GM23338 (cell line): Measurements from ENCODE around the gene B4GALT5. TPM values are rescaled to one million over a fixed set of nuclear protein-coding genes. Genes with fewer than 3 reads are reported as not detected.

Experiments used
- ATAC-seq: fragments of 200-7000 bp; cut with Tn5 transposase; 3 replicates; pipeline ENCODE4 v1.9.1; 2020
- DNase-seq: peaks from one replicate; pipeline ENCODE4 v3.0.0-alpha.2; 2015; ENCODE audit warnings: low spot score
- H2AFZ ChIP-seq: fragments of 200-600 bp; sonication (generic); 2 replicates; pipeline ENCODE4 v1.8.0; 2016; ENCODE audit warnings: antibody characterized with exemption, mild to moderate bottlenecking, moderate library complexity
- H3F3A ChIP-seq: fragments of 200-600 bp; sonication (generic); replicated peaks from 2 replicates; pipeline ENCODE4 v1.8.0; 2017; ENCODE audit warnings: antibody characterized with exemption, mixed run types, low read depth
- H3K27ac ChIP-seq: fragments of 200-600 bp; sonication (generic); 2 replicates; pipeline ENCODE4 v1.6.1; 2016; ENCODE audit warnings: low read depth
- H3K27me3 ChIP-seq: fragments of 200-600 bp; sonication (generic); 2 replicates; pipeline ENCODE4 v1.8.0; 2016; ENCODE audit warnings: mild to moderate bottlenecking, mixed run types, moderate library complexity; ENCODE audit not compliant: insufficient read depth
- H3K36me3 ChIP-seq: fragments of 200-600 bp; sonication (generic); 2 replicates; pipeline ENCODE4 v1.8.0; 2016; ENCODE audit warnings: mild to moderate bottlenecking; ENCODE audit not compliant: insufficient read depth
- H3K4me1 ChIP-seq: fragments of 200-600 bp; sonication (generic); 2 replicates; pipeline ENCODE4 v1.8.0; 2016; ENCODE audit warnings: mild to moderate bottlenecking, moderate library complexity; ENCODE audit not compliant: insufficient read depth
- H3K4me2 ChIP-seq: fragments of 200-600 bp; sonication (generic); 2 replicates; pipeline ENCODE4 v1.7.1; 2017; ENCODE audit warnings: mixed run types
- H3K4me3 ChIP-seq: fragments of 200-600 bp; sonication (generic); 2 replicates; pipeline ENCODE4 v1.6.1; 2016; ENCODE audit warnings: mixed run types
- H3K79me2 ChIP-seq: fragments of 200-600 bp; sonication (generic); replicated peaks from 2 replicates; pipeline ENCODE4 v1.8.0; 2017; ENCODE audit warnings: mild to moderate bottlenecking; ENCODE audit not compliant: insufficient read depth
- H3K9me2 ChIP-seq: fragments of 200-600 bp; sonication (generic); 2 replicates; pipeline ENCODE4 v1.8.0; 2017; ENCODE audit not compliant: insufficient read depth
- H4K20me1 ChIP-seq: fragments of 200-600 bp; sonication (generic); replicated peaks from 2 replicates; pipeline ENCODE4 v1.8.0; 2017; ENCODE audit warnings: mild to moderate bottlenecking; ENCODE audit not compliant: insufficient read depth
- H3K27ac Mint-ChIP-seq: 2 replicates; pipeline ENCODE4 v1.8.0; 2020; ENCODE audit warnings: inconsistent platforms, mild to moderate bottlenecking, moderate library complexity, mixed read lengths
- H3K27me3 Mint-ChIP-seq: 3 replicates; pipeline ENCODE4 v1.8.0; 2022; ENCODE audit warnings: low read depth, mild to moderate bottlenecking, moderate library complexity, mixed read lengths, inconsistent platforms; ENCODE audit not compliant: insufficient read depth, poor library complexity
- H3K36me3 Mint-ChIP-seq: 3 replicates; pipeline ENCODE4 v1.8.0; 2021; ENCODE audit warnings: low read depth, mild to moderate bottlenecking, inconsistent platforms, moderate library complexity, mixed read lengths
- H3K4me1 Mint-ChIP-seq: 3 replicates; pipeline ENCODE4 v1.8.0; 2020; ENCODE audit warnings: mild to moderate bottlenecking, inconsistent platforms, mixed read lengths
- H3K4me3 Mint-ChIP-seq: 3 replicates; pipeline ENCODE4 v1.8.0; 2021; ENCODE audit warnings: moderate library complexity, mild to moderate bottlenecking, inconsistent platforms, mixed read lengths
- H3K9me3 Mint-ChIP-seq: 3 replicates; pipeline ENCODE4 v1.8.0; 2020; ENCODE audit warnings: moderate library complexity, mild to moderate bottlenecking, inconsistent platforms, mixed read lengths
- CREB1 ChIP-seq: fragments of 250-450 bp; sonication (Bioruptor Pico); IDR thresholded peaks from 2 replicates; pipeline ENCODE4 v1.5.0; 2020; ENCODE audit warnings: low read depth, mild to moderate bottlenecking, moderate library complexity
- EZH2 ChIP-seq: fragments of 200-600 bp; sonication (generic); IDR thresholded peaks from one replicate; pipeline ENCODE4 v1.8.0; 2017; ENCODE audit warnings: antibody characterized with exemption, mild to moderate bottlenecking, low read depth; ENCODE audit not compliant: unreplicated experiment
- EZH2phosphoT487 ChIP-seq: fragments of 200-600 bp; sonication (generic); IDR thresholded peaks from one replicate; pipeline ENCODE4 v1.8.1; 2018; ENCODE audit warnings: antibody characterized with exemption; ENCODE audit not compliant: unreplicated experiment
- JUNB ChIP-seq: IDR thresholded peaks from one replicate; pipeline ENCODE4 v1.6.1; 2016; ENCODE audit warnings: antibody characterized with exemption; ENCODE audit not compliant: unreplicated experiment
- NANOG ChIP-seq: IDR thresholded peaks from 2 replicates; pipeline ENCODE4 v1.6.1; 2016; ENCODE audit warnings: antibody characterized with exemption, borderline replicate concordance
- POLR2AphosphoS5 ChIP-seq: IDR thresholded peaks from 2 replicates; pipeline ENCODE4 v1.6.1; 2016; ENCODE audit warnings: antibody characterized with exemption, low read depth
- STAT1 ChIP-seq: IDR thresholded peaks from one replicate; pipeline ENCODE4 v1.6.1; 2016; ENCODE audit warnings: antibody characterized with exemption; ENCODE audit not compliant: unreplicated experiment
- ZNF114 ChIP-seq: fragments of 250-450 bp; sonication (Bioruptor Pico); IDR thresholded peaks from 2 replicates; pipeline ENCODE4 v1.5.0; 2020; ENCODE audit warnings: mild to moderate bottlenecking, moderate library complexity
- ZNF331 ChIP-seq: fragments of 250-450 bp; sonication (Bioruptor Pico); IDR thresholded peaks from 2 replicates; pipeline ENCODE4 v1.5.0; 2020; ENCODE audit warnings: low read depth, mild to moderate bottlenecking, moderate library complexity
- polyA plus RNA-seq: library from polyadenylated mRNA; unstranded; fragments of >200 nt; fragmentation: Nextera tagmentation; extraction: Ambion mirVana; gene quantifications from 2 replicates; pipeline ENCODE4 v1.2.1, GENCODE V29; 2016
- total RNA-seq: library from RNA; depleted of rRNA; stranded (reverse); fragments of >200 nt; shearing (Covaris generic); gene quantifications from 2 replicates; pipeline ENCODE4 v1.2.3, GENCODE V29; 2014
- TF ChIP-seq, protein P1 (sequence below): IDR thresholded peaks from 2 replicates; pipeline ENCODE4 v1.6.1; 2016; ENCODE audit warnings: antibody characterized with exemption
- TF ChIP-seq, protein P2 (sequence below), 2 experiments: fragments of 200-600 bp in 1 of 2; sonication (generic) in 1 of 2; conservative IDR thresholded peaks; 2 replicates each; pipeline versions ENCODE4 v1.5.1 to v1.6.1; 2016 to 2017; ENCODE audit warnings: antibody characterized with exemption in 2 of 2, low read depth in 2 of 2, mild to moderate bottlenecking in 2 of 2, moderate library complexity in 1 of 2
- TF ChIP-seq, protein P3 (sequence below): fragments of 250-450 bp; sonication (Bioruptor Pico); IDR thresholded peaks from 2 replicates; pipeline ENCODE4 v1.5.0; 2020; ENCODE audit warnings: mild to moderate bottlenecking, moderate library complexity
- TF ChIP-seq, protein P4 (sequence below): IDR thresholded peaks from one replicate; pipeline ENCODE4 v1.6.1; 2018; ENCODE audit warnings: antibody characterized with exemption; ENCODE audit not compliant: unreplicated experiment

B4GALT5 gene
- total and polyA plus RNA-seq, 2 experiments from 2014 or later: 19.1 to 50.3 TPM

DNA sequence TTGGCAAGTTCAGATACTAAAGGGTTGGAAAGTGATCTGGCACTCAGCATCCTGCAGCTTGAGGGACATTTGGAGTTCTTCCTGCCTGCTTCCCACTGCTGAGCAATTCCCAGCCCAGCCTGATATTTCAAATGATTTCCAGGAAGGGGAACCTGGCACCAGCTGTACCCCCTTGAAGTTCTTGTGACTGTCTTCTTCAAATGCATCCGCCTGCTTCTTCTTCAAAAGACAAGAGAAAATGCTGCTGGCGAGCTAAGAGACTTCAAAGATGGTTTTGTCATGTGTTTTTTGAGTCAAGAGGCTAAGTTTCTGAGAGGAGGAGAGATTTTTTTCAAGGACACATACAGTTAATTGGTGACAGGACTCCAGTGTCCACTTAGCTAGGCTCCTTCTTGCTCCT is 42.6 kb upstream of the B4GALT5 start:
- Histone ChIP-seq H3K36me3 (no peaks in the 10 kb centered on the region), H3K9me2 (no peaks in the 10 kb centered on the region), H4K20me1 (no peaks in the 10 kb centered on the region), H3K79me2 (no peaks in the 10 kb centered on the region), H2AFZ (peak overlapping the region; percentile 19; the same call in 1 of the 2 replicates), H3K4me3 (no peak overlapping the region), H3K27ac (no peak overlapping the region), H3K4me2 (no peak overlapping the region), H3K27me3 (no peaks in the 10 kb centered on the region), H3F3A (0 out of 2 replicates have a peak, but pooled peaks cover 3% of the 10 kb centered on the region), H3K4me1 (peaks cover 15% of the 10 kb centered on the region; the same call in 1 of the 2 replicates)
- no peaks in the 10 kb centered on the region; the same call in 2 of the 3 replicates for H3K36me3 Mint-ChIP-seq
- no peak overlapping the region for H3K27ac Mint-ChIP-seq
- H3K27me3 Mint-ChIP-seq: peaks cover 8% of the 10 kb centered on the region
- H3K4me1 Mint-ChIP-seq: peaks cover 15% of the 10 kb centered on the region
- H3K4me3 Mint-ChIP-seq: no peak overlapping the region
- ATAC-seq: no peak
- TF ChIP-seq ZNF114 (CRISPR knock-in tag) (no peak), EZH2 (no peak), CREB1 (CRISPR knock-in tag) (no peak), STAT1 (no peak), POLR2AphosphoS5 (no peak), ZNF331 (CRISPR knock-in tag) (no peak), EZH2phosphoT487 (no peak), JUNB (no peak), NANOG (no peak)
- TF ChIP-seq, protein P1, sequence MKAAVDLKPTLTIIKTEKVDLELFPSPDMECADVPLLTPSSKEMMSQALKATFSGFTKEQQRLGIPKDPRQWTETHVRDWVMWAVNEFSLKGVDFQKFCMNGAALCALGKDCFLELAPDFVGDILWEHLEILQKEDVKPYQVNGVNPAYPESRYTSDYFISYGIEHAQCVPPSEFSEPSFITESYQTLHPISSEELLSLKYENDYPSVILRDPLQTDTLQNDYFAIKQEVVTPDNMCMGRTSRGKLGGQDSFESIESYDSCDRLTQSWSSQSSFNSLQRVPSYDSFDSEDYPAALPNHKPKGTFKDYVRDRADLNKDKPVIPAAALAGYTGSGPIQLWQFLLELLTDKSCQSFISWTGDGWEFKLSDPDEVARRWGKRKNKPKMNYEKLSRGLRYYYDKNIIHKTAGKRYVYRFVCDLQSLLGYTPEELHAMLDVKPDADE: no peak
- TF ChIP-seq, protein P2, sequence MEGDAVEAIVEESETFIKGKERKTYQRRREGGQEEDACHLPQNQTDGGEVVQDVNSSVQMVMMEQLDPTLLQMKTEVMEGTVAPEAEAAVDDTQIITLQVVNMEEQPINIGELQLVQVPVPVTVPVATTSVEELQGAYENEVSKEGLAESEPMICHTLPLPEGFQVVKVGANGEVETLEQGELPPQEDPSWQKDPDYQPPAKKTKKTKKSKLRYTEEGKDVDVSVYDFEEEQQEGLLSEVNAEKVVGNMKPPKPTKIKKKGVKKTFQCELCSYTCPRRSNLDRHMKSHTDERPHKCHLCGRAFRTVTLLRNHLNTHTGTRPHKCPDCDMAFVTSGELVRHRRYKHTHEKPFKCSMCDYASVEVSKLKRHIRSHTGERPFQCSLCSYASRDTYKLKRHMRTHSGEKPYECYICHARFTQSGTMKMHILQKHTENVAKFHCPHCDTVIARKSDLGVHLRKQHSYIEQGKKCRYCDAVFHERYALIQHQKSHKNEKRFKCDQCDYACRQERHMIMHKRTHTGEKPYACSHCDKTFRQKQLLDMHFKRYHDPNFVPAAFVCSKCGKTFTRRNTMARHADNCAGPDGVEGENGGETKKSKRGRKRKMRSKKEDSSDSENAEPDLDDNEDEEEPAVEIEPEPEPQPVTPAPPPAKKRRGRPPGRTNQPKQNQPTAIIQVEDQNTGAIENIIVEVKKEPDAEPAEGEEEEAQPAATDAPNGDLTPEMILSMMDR (conservative IDR thresholded peaks at IDR 0.05; ENCODE audit: low read depth in 2 of 2): no peak
- TF ChIP-seq, protein P3, sequence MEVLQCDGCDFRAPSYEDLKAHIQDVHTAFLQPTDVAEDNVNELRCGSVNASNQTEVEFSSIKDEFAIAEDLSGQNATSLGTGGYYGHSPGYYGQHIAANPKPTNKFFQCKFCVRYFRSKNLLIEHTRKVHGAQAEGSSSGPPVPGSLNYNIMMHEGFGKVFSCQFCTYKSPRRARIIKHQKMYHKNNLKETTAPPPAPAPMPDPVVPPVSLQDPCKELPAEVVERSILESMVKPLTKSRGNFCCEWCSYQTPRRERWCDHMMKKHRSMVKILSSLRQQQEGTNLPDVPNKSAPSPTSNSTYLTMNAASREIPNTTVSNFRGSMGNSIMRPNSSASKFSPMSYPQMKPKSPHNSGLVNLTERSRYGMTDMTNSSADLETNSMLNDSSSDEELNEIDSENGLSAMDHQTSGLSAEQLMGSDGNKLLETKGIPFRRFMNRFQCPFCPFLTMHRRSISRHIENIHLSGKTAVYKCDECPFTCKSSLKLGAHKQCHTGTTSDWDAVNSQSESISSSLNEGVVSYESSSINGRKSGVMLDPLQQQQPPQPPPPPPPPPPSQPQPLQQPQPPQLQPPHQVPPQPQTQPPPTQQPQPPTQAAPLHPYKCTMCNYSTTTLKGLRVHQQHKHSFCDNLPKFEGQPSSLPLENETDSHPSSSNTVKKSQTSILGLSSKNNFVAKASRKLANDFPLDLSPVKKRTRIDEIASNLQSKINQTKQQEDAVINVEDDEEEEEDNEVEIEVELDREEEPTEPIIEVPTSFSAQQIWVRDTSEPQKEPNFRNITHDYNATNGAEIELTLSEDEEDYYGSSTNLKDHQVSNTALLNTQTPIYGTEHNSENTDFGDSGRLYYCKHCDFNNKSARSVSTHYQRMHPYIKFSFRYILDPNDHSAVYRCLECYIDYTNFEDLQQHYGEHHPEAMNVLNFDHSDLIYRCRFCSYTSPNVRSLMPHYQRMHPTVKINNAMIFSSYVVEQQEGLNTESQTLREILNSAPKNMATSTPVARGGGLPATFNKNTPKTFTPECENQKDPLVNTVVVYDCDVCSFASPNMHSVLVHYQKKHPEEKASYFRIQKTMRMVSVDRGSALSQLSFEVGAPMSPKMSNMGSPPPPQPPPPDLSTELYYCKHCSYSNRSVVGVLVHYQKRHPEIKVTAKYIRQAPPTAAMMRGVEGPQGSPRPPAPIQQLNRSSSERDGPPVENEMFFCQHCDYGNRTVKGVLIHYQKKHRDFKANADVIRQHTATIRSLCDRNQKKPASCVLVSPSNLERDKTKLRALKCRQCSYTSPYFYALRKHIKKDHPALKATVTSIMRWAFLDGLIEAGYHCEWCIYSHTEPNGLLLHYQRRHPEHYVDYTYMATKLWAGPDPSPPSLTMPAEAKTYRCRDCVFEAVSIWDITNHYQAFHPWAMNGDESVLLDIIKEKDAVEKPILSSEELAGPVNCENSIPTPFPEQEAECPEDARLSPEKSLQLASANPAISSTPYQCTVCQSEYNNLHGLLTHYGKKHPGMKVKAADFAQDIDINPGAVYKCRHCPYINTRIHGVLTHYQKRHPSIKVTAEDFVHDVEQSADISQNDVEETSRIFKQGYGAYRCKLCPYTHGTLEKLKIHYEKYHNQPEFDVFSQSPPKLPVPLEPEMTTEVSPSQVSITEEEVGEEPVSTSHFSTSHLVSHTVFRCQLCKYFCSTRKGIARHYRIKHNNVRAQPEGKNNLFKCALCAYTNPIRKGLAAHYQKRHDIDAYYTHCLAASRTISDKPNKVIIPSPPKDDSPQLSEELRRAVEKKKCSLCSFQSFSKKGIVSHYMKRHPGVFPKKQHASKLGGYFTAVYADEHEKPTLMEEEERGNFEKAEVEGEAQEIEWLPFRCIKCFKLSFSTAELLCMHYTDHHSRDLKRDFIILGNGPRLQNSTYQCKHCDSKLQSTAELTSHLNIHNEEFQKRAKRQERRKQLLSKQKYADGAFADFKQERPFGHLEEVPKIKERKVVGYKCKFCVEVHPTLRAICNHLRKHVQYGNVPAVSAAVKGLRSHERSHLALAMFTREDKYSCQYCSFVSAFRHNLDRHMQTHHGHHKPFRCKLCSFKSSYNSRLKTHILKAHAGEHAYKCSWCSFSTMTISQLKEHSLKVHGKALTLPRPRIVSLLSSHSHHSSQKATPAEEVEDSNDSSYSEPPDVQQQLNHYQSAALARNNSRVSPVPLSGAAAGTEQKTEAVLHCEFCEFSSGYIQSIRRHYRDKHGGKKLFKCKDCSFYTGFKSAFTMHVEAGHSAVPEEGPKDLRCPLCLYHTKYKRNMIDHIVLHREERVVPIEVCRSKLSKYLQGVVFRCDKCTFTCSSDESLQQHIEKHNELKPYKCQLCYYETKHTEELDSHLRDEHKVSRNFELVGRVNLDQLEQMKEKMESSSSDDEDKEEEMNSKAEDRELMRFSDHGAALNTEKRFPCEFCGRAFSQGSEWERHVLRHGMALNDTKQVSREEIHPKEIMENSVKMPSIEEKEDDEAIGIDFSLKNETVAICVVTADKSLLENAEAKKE (CRISPR knock-in tag): no peak
- TF ChIP-seq, protein P4, sequence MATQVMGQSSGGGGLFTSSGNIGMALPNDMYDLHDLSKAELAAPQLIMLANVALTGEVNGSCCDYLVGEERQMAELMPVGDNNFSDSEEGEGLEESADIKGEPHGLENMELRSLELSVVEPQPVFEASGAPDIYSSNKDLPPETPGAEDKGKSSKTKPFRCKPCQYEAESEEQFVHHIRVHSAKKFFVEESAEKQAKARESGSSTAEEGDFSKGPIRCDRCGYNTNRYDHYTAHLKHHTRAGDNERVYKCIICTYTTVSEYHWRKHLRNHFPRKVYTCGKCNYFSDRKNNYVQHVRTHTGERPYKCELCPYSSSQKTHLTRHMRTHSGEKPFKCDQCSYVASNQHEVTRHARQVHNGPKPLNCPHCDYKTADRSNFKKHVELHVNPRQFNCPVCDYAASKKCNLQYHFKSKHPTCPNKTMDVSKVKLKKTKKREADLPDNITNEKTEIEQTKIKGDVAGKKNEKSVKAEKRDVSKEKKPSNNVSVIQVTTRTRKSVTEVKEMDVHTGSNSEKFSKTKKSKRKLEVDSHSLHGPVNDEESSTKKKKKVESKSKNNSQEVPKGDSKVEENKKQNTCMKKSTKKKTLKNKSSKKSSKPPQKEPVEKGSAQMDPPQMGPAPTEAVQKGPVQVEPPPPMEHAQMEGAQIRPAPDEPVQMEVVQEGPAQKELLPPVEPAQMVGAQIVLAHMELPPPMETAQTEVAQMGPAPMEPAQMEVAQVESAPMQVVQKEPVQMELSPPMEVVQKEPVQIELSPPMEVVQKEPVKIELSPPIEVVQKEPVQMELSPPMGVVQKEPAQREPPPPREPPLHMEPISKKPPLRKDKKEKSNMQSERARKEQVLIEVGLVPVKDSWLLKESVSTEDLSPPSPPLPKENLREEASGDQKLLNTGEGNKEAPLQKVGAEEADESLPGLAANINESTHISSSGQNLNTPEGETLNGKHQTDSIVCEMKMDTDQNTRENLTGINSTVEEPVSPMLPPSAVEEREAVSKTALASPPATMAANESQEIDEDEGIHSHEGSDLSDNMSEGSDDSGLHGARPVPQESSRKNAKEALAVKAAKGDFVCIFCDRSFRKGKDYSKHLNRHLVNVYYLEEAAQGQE: no peak
- no peaks in the 10 kb centered on the region for H3K9me3 Mint-ChIP-seq
- no peak for DNase-seq
